ENCODE results near the gene SHF. TPM values are rescaled to one million over a fixed set of nuclear protein-coding genes. Genes with fewer than 3 reads are reported as not detected.

SHF gene
- total RNA-seq, 2 experiments from 2014 or later, result 19.8 to 23.5 TPM

DNA sequence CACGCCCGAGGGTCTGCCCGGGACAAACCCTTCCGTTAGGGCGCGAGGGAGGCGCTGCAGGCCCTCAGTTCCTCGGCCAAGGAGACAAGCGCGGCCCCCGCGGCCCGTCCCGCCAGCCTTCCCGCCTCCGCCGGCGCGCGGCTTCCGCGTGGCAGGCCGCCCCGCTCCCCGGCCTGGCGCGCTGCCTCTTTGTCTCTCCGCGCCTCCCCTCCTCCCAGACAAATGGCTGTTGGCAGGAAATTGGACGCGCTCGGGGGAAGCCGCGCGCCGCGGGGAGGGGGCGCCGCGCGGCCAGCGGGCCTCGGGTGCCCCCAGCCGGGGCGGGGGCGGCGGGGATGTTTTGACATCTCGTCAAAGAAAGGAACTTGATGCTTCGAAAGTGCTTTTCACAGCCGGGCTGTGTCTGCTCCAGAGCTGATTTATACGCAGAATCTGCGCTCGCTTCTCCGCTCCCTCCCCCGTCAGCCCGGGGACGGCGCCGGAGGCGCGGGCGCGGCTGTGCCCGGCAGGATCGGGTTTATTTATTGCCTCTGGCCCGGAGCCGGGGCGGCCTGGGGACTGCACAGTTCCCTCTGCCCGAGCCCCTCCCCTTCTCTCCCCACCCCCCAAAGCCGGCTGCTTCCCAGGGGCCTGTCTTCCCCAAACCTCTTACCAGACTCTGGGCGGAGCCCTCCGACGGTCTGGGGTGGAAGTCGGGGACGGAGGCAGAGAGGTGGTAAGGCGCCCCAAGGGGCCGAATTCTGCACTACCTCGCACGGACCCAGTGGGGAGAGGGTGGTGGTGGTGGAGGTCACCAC is 20.7 kb downstream of the SHF start:
- DNase-seq (peak; percentile 89), ATAC-seq (peak; percentile 91)
- Mint-ChIP-seq H3K27ac (peak overlapping the region; percentile 75), H3K36me3 (ENCODE audit: low read depth) (peaks cover 1% of the 10 kb centered on the region), H3K4me1 (ENCODE audit: low read depth) (peaks cover 14% of the 10 kb centered on the region), H3K4me3 (peak overlapping the region; percentile 63), H3K9me3 (no peaks in the 10 kb centered on the region), H3K27me3 (no peaks in the 10 kb centered on the region)
- CTCF ChIA-PET, result interaction anchor here (0.6 to 8.4 kb wide), 13 partner anchors 14 to 290 kb away, joined by 3 to 131 read pairs (median 4); partner anchors contain the start of gene SHF
- POLR2A ChIA-PET, result interaction anchor here (0.5 to 7.1 kb wide), 8 partner anchors 9 to 236 kb away, joined by 3 to 51 read pairs (median 6); partner anchors contain the start of gene SHF
- intact Hi-C loops (cut with micrococcal nuclease), result no loop called here
- TF ChIP-seq, protein P1, sequence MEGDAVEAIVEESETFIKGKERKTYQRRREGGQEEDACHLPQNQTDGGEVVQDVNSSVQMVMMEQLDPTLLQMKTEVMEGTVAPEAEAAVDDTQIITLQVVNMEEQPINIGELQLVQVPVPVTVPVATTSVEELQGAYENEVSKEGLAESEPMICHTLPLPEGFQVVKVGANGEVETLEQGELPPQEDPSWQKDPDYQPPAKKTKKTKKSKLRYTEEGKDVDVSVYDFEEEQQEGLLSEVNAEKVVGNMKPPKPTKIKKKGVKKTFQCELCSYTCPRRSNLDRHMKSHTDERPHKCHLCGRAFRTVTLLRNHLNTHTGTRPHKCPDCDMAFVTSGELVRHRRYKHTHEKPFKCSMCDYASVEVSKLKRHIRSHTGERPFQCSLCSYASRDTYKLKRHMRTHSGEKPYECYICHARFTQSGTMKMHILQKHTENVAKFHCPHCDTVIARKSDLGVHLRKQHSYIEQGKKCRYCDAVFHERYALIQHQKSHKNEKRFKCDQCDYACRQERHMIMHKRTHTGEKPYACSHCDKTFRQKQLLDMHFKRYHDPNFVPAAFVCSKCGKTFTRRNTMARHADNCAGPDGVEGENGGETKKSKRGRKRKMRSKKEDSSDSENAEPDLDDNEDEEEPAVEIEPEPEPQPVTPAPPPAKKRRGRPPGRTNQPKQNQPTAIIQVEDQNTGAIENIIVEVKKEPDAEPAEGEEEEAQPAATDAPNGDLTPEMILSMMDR (IDR thresholded peaks at IDR 0.05), result peak; percentile 70

DNA sequence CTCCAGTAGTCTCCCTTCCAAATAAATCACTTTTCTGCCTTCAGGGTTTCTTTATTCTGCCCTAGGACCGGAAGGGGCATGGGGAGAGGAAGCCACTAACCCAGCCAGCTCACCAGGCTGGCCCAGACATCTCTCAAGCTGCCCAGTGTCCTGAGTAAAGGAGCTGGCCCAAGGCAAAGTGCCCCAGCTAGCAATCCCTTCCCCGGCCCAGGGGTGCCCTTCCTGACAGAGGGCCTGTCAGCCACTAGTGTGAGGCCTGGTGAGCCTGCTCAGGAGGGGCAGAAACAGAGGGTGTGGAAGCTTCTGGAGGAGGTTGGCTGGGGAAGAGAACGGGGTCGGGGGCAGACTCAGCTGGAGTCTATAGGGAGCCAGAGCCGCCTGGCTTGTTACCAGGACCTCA is 22.2 kb downstream of the SHF start:
- Mint-ChIP-seq H3K36me3 (ENCODE audit: low read depth) (peaks cover 1% of the 10 kb centered on the region), H3K27ac (peak overlapping the region; percentile 89), H3K4me3 (peak overlapping the region; percentile 77), H3K27me3 (no peaks in the 10 kb centered on the region), H3K9me3 (no peaks in the 10 kb centered on the region), H3K4me1 (ENCODE audit: low read depth) (peaks cover 14% of the 10 kb centered on the region)
- ChIA-PET CTCF (interaction anchor here (0.8 to 8.4 kb wide), 4 partner anchors 15 to 292 kb away, joined by 3 to 131 read pairs (median 22); no protein-coding TSS in a partner anchor), POLR2A (interaction anchor here (1.4 to 7.1 kb wide), 4 partner anchors 15 to 235 kb away, joined by 4 to 51 read pairs (median 28); partner anchors contain the start of gene SHF)
- intact Hi-C loops (cut with micrococcal nuclease), result no loop called here
- TF ChIP-seq, protein P1 (IDR thresholded peaks at IDR 0.05), result no peak
- ATAC-seq (no peak), DNase-seq (no peak)

- peak overlapping the region; percentile 77 for H3K4me3 Mint-ChIP-seq
- peak overlapping the region; percentile 89 for H3K27ac Mint-ChIP-seq
Measured at GRCh38 chr15:45164914-45165313, 22.9 kb downstream of the SHF start.

DNA sequence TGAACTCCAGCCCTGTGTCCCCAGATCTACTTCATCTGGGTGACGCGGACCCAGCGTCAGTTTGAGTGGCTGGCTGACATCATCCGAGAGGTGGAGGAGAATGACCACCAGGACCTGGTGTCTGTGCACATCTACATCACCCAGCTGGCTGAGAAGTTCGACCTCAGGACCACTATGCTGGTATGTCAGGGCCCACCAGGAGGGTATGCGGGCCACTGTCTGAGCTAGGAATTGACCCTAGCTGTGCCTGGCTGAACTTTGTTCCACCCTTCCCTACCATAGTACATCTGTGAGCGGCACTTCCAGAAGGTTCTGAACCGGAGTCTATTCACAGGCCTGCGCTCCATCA is 24.3 kb downstream of the SHF start:
- TF ChIP-seq, protein P1 (IDR thresholded peaks at IDR 0.05), result no peak
- Mint-ChIP-seq H3K9me3 (no peaks in the 10 kb centered on the region), H3K27me3 (no peaks in the 10 kb centered on the region), H3K4me3 (no peak overlapping the region), H3K36me3 (ENCODE audit: low read depth) (peaks cover 1% of the 10 kb centered on the region), H3K27ac (no peak overlapping the region), H3K4me1 (ENCODE audit: low read depth) (peaks cover 14% of the 10 kb centered on the region)
- DNase-seq, result no peak
- ChIA-PET POLR2A (interaction anchor here (0.8 to 7.1 kb wide), 8 partner anchors 9 to 239 kb away, joined by 3 to 51 read pairs (median 4); partner anchors contain the start of gene SHF), CTCF (interaction anchor here (0.8 to 8.4 kb wide), 43 partner anchors 8 to 295 kb away, joined by 3 to 131 read pairs (median 5); partner anchors contain the start of gene SHF)
- ATAC-seq, result no peak
- intact Hi-C loops (cut with micrococcal nuclease), result no loop called here

More at GRCh38 chr15:45164914-45165313, 22.9 kb downstream of the SHF start:
- Mint-ChIP-seq H3K9me3 (no peaks in the 10 kb centered on the region), H3K4me1 (ENCODE audit: low read depth) (peaks cover 14% of the 10 kb centered on the region), H3K27me3 (no peaks in the 10 kb centered on the region), H3K36me3 (ENCODE audit: low read depth) (peaks cover 1% of the 10 kb centered on the region)
- POLR2A ChIA-PET, result interaction anchor here (1.6 to 7.1 kb wide), 3 partner anchors 16 to 36 kb away, joined by 5 to 51 read pairs (median 50); partner anchors contain the start of gene SHF
- no peak for DNase-seq
- TF ChIP-seq, protein P1 (IDR thresholded peaks at IDR 0.05), result no peak
- intact Hi-C loops (cut with micrococcal nuclease), result no loop called here
- ATAC-seq, result no peak
- CTCF ChIA-PET, result interaction anchor here (0.8 to 8.4 kb wide), 7 partner anchors 15 to 292 kb away, joined by 3 to 131 read pairs (median 10); no protein-coding TSS in a partner anchor

Data from activated CD8-positive, alpha-beta T cell treated with anti-CD3 and anti-CD28 coated beads for 36 hours (primary cell).